ENCODE measurements around the gene TBCD. TPM values are rescaled to one million over a fixed set of nuclear protein-coding genes. Genes with fewer than 3 reads are reported as not detected.
"Not testable (repeated sequence)": the region's sequence is repeated elsewhere in the genome, so short reads cannot be mapped to it uniquely, and the experiment has no call there.

TBCD gene
- total and polyA plus RNA-seq, 8 donors, result 28.7 to 161 (median 40.0) TPM

- 82 to 87% methylated on average over 13 of the region's 13 CpGs for WGBS, 2 donors
- H3K9me3 ChIP-seq, result no peaks in the 10 kb centered on the region
- peak in 1 of 6 donors; percentile 52 for DNase-seq
- no peak for ATAC-seq
- H3K27me3 ChIP-seq, result no peaks in the 10 kb centered on the region
- TF ChIP-seq CTCF (IDR thresholded peaks at IDR 0.05), result no peak
- no peak overlapping the region for H3K4me3 ChIP-seq
- H3K36me3 ChIP-seq, result no peaks in the 10 kb centered on the region
- no peaks in the 10 kb centered on the region for H3K4me1 ChIP-seq
- intact Hi-C loops (cut with DNase I), result no loop called here
- no peak for FAIRE-seq
- H3K27ac ChIP-seq, result no peak overlapping the region
These were observed 213.5 kb downstream of the TBCD start for GRCh38 chr17:82965371-82965770.

- H3K27me3 ChIP-seq, result no peaks in the 10 kb centered on the region
- no peak for TF ChIP-seq CTCF (IDR thresholded peaks at IDR 0.05)
- intact Hi-C loops (cut with DNase I), result no loop called here
- DNase-seq, result no peak
- no peak overlapping the region for H3K27ac ChIP-seq
- no peaks in the 10 kb centered on the region for H3K4me1 ChIP-seq
- H3K9me3 ChIP-seq, result no peaks in the 10 kb centered on the region
- no peak for ATAC-seq
- WGBS, 2 donors, result 83 to 88% methylated on average over 7 of the region's 7 CpGs
- H3K4me3 ChIP-seq, result no peak overlapping the region
- FAIRE-seq, result no peak
- no peaks in the 10 kb centered on the region for H3K36me3 ChIP-seq
These were observed 214.6 kb downstream of the TBCD start for GRCh38 chr17:82966415-82966814.

GRCh38 chr17:82967268-82968032 lies 215.6 kb downstream of the TBCD start:
- Histone ChIP-seq H3K27ac (no peak overlapping the region), H3K4me3 (no peak overlapping the region), H3K4me1 (no peaks in the 10 kb centered on the region), H3K27me3 (no peaks in the 10 kb centered on the region), H3K36me3 (no peaks in the 10 kb centered on the region), H3K9me3 (no peaks in the 10 kb centered on the region)
- 84 to 88% methylated on average over 18 of the region's 18 CpGs for WGBS, 2 donors
- no peak for ATAC-seq
- DNase-seq, result no peak
- no peak for FAIRE-seq
- TF ChIP-seq CTCF (IDR thresholded peaks at IDR 0.05), result no peak
- intact Hi-C loops (cut with DNase I), result no loop called here

GRCh38 chr17:82968033-82968841 lies 216.4 kb downstream of the TBCD start:
- DNase-seq; H3K4me1 ChIP-seq; H3K4me3 ChIP-seq; H3K27me3 ChIP-seq; H3K9me3 ChIP-seq; FAIRE-seq; H3K27ac ChIP-seq; ATAC-seq; intact Hi-C loops (cut with DNase I); H3K36me3 ChIP-seq: not testable (repeated sequence)
- 68 to 70% methylated on average over 30 to 31 of the region's 33 CpGs for WGBS, 2 donors

- Histone ChIP-seq H3K36me3 (no peaks in the 10 kb centered on the region), H3K4me1 (no peaks in the 10 kb centered on the region), H3K27me3 (no peaks in the 10 kb centered on the region), H3K27ac (no peak overlapping the region), H3K4me3 (no peak overlapping the region), H3K9me3 (no peaks in the 10 kb centered on the region)
- no peak for DNase-seq
- no peak for TF ChIP-seq CTCF (IDR thresholded peaks at IDR 0.05)
- FAIRE-seq, result no peak
- intact Hi-C loops (cut with DNase I), result no loop called here
- no peak for ATAC-seq
- 75 to 80% methylated on average over 12 of the region's 12 CpGs for WGBS, 2 donors
These were observed 218.2 kb downstream of the TBCD start for GRCh38 chr17:82970067-82970466.
